HG03457 (cell line): ENCODE measurements around the gene LZTR1.
"Not testable (repeated sequence)": the region's sequence is repeated elsewhere in the genome, so short reads cannot be mapped to it uniquely, and the experiment has no call there.

Experiments used
- ATAC-seq: cut with Tn5 transposase; IDR thresholded peaks from one replicate; pipeline ENCODE4 v1.9.1; 2021; ENCODE audit warnings: moderate number of reproducible peaks; ENCODE audit not compliant: unreplicated experiment

Gene LZTR1

GRCh38 chr22:21030621-21031544, 48.8 kb downstream of the LZTR1 start:
- no peak for ATAC-seq

DNA sequence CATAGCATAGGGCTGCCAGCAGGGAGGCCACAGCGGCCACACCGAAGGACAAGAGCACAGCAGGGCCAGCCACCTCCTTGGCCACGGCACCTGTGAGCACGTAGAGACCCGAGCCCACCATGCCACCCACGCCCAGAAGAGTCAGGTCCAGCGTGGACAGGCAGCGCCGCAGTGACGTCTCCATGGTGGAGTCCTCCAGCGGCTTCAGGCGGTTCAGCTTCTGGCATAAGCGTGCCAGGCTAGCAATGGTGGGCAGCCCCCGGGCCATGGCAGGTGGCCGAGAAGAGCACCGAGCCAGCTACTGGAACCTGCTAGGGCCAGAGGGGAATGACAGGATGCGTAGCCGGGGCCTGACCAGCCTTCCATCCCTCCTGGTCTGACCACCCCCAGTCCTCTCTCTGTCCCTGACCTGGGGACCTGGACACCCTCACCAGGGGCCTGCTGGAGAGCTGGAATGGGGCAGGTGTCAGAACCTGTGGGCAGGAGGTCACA, 49.5 kb downstream of the LZTR1 start:
- ATAC-seq: no peak

- no peak for ATAC-seq
These were observed 50.2 kb downstream of the LZTR1 start, which contains the start of gene SLC7A4 for GRCh38 chr22:21032037-21032867. Gene SLC7A4, minus strand, starts transcription at chr22:21032561. Its CDS starts 749 bp downstream, at chr22:21031812.

GRCh38 chr22:21032868-21033688, 51.0 kb downstream of the LZTR1 start:
- no peak for ATAC-seq

DNA sequence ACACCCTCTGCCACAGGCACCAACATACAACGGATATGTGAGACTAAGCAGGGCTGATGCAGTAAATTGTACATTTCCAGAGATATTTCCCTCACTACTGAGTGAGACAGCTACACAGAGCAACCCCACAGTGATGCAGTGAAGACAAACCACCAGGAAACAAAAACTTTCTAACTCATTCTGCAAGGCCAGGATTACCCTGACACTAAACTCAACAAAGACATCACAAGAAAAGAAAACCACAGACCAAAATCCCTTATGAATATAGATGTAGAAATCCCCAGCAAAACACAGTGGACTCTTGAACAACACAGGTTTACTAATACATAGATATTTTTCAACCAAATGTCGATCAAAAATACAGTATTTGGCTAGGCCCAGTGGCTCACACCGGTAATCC, 51.8 kb downstream of the LZTR1 start:
- ATAC-seq: no peak

DNA sequence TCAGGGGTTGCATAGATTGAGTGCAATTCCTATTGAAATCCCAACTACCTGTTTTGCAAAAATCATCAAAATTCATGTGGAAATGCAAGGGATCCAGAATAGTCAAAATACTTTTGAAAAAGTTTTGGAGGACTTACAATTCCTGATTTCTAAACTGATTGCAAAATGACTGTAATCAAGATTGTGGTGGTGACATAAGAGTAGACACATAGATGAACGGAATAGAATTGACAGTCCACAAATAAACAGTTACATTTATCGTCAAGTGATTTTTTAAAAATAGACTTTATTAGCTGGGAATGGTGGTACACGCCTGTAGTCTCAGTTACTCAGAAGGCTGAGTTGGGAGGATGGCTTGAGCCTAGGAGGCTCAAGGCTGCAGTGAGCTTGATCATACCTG, 52.9 kb downstream of the LZTR1 start:
- ATAC-seq: no peak

DNA sequence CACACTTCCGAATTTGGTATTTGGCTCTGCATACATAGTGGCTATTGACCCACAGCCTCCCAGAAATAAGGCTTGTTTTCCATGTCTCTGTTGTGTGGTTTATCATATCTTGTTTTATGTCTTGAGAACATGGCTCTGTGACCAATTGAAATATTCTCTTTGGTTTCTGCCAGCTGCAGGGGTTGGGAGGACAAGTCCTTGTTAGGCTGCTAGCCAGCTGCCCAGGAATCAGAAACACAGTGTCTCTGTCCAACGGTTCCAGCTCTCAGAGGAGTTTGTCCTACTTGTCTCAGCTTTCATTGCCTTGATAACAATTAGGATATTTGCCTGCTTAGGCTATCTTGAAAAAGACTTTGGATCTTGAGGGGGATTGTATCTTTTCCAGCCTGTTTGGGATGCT, 56.3 kb downstream of the LZTR1 start:
- no peak for ATAC-seq

DNA sequence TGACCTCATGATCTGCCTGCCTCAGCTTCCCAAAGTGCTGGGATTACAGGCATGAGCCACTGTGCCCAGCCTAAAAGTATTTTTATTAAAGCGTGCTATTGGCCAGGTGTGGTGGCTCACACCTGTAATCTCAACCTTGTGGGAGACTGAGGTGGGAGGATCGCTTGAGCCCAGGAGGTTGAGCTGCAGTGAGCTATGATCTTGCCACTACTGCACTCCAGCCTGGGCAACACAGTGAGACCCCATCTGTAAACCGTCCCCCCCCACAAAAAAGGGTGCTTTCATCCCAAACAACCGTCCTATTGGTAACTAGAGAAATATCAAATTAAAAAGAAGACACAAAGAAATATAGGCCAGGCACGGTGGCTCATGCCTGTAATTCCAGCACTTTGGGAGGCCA, 57.1 kb downstream of the LZTR1 start:
- ATAC-seq: not testable (repeated sequence)

- no peak for ATAC-seq
These were observed 59.8 kb downstream of the LZTR1 start for GRCh38 chr22:21041937-21042336.

DNA sequence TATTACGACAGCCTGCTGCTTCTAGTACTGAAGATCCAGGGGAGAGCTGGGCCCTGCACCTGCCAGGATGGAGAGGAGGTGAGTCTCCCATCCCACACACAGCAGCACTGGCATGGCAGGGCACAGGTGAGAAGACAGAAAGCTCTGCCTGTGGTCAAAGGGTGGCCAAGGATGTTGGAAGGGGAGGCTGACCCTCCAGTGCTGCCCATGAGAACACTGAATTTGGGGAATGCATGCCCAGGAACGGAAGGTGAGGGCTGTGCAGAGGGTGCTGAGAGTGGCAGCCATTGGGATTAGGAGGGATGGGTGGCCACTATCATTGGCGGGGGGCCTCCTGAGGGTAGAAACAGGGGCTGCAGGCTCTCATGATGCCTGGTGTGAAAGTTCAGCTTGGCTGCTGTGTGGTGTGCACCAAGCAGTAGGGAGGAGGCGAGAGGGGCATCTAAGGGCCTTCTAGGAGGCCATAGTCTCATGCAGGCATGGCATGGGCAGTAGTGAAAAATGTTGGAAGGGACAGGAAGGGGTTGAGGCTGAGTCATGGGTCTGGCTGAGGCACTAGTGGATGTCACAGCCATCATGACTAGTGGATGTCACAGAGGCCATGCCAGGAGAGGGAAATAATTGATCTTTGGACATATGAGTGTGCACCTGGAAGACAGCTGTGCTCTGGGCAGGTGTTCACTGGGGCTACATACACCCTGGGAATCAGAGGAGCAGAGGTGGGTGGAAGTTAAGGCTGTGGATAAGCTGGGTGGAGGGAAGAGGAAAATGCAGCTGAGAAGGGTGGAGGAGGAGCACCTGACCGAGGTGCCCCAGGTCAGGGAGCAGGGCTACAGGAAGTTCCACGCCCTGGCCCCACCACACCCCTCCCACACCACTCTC, 61.1 kb downstream of the LZTR1 start:
- no peak for ATAC-seq

- no peak for ATAC-seq
These were observed 61.9 kb downstream of the LZTR1 start for GRCh38 chr22:21043860-21044535.

DNA sequence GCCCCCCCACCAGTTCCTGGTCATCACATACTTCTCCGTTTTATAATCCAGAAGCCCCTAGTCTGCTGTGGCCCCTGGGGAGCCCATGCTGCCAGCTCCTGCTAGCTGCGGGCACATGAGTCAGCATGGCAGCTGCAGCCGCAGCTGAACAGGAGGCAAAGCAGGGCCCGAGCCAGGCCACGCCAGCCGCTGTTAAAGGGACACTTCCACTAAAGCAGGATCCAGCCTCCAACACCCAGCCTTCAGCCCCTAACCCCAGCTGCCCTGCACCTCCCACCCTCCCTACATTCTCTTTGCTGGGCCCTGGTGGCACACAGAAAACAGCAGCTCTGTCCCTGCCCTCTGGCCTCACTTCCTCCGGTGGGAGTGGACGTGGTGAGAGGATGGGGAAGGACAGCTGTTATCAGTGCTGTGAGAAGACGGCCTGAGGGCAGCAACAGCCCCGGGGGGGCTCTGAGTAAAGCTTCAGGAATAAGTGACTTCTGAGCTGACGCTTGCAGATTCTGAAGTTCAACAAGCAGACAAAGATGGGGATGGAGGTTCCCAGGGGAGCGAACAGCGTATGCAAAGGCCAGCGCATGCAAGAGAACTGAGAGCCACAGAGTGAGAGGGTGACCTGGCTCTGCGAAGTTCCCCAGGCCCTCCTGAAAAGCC, 63.0 kb downstream of the LZTR1 start:
- ATAC-seq: no peak

DNA sequence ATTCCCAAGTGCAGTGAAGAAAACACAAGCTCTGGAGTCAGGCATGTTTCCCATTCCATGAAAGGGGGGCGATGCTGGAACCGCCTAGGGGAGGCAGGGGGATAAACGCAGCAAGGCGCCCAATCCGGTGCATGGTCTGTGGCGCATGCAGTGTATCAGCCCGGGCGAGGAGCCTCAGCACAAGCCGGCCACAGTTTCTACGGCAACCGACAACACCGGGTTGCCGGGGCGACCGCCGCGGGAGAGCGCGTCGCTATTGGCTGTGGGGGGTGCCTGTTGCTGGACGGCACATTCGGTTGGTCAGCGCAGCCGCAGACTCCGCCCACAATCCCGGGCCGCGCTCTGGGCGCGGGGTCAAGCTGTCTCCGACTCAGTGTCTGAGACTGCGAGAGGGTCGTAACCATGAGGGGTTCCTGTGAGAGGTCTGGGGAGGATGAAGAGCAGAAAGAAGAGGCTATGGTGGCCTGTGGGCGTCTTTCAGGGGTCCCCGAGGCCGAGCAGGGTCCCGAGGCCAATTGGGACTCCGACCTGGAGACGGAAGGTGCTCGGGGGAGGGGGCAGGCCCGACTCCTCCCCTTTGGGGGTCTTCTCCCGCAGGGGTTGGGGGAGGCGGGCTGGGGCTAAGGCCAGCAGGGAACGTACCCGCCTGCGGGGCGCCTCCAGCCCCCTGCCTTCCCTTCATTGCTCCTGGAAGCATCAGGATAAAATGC, 63.6 kb downstream of the LZTR1 start, which contains the start of gene LRRC74B:
Gene LRRC74B, plus strand, starts transcription at position 362 of the 710 bp plus-strand sequence. Its CDS starts 41 bp downstream, at position 403.
- peak; percentile 60 for ATAC-seq

- no peak for ATAC-seq
These were observed 65.1 kb downstream of the LZTR1 start for GRCh38 chr22:21047035-21047661.

- no peak for ATAC-seq
These were observed 65.6 kb downstream of the LZTR1 start for GRCh38 chr22:21047730-21048129.

GRCh38 chr22:21048448-21048847, 66.4 kb downstream of the LZTR1 start:
- not testable (repeated sequence) for ATAC-seq
